GM23338 (cell line): ENCODE results near the gene ZPLD1.

Experiments
- CREB1 ChIP-seq: fragments of 250-450 bp; sonication (Bioruptor Pico); IDR thresholded peaks from 2 replicates; pipeline ENCODE4 v1.5.0; 2020; ENCODE audit warnings: low read depth, mild to moderate bottlenecking, moderate library complexity
- CTCF ChIP-seq, 2 experiments: fragments of 200-600 bp in 1 of 2; sonication (generic) in 1 of 2; conservative IDR thresholded peaks; 2 replicates each; pipeline versions ENCODE4 v1.5.1 to v1.6.1; 2016 to 2017; ENCODE audit warnings: antibody characterized with exemption in 2 of 2, low read depth in 2 of 2, mild to moderate bottlenecking in 2 of 2, moderate library complexity in 1 of 2
- EZH2 ChIP-seq: fragments of 200-600 bp; sonication (generic); IDR thresholded peaks from one replicate; pipeline ENCODE4 v1.8.0; 2017; ENCODE audit warnings: antibody characterized with exemption, mild to moderate bottlenecking, low read depth; ENCODE audit not compliant: unreplicated experiment
- EZH2phosphoT487 ChIP-seq: fragments of 200-600 bp; sonication (generic); IDR thresholded peaks from one replicate; pipeline ENCODE4 v1.8.1; 2018; ENCODE audit warnings: antibody characterized with exemption; ENCODE audit not compliant: unreplicated experiment
- NANOG ChIP-seq: IDR thresholded peaks from 2 replicates; pipeline ENCODE4 v1.6.1; 2016; ENCODE audit warnings: antibody characterized with exemption, borderline replicate concordance
- POLR2AphosphoS5 ChIP-seq: IDR thresholded peaks from 2 replicates; pipeline ENCODE4 v1.6.1; 2016; ENCODE audit warnings: antibody characterized with exemption, low read depth
- STAT1 ChIP-seq: IDR thresholded peaks from one replicate; pipeline ENCODE4 v1.6.1; 2016; ENCODE audit warnings: antibody characterized with exemption; ENCODE audit not compliant: unreplicated experiment
- ZNF114 ChIP-seq: fragments of 250-450 bp; sonication (Bioruptor Pico); IDR thresholded peaks from 2 replicates; pipeline ENCODE4 v1.5.0; 2020; ENCODE audit warnings: mild to moderate bottlenecking, moderate library complexity
- TF ChIP-seq, protein P1 (sequence below): IDR thresholded peaks from 2 replicates; pipeline ENCODE4 v1.6.1; 2016; ENCODE audit warnings: antibody characterized with exemption
- TF ChIP-seq, protein P2 (sequence below): IDR thresholded peaks from one replicate; pipeline ENCODE4 v1.6.1; 2018; ENCODE audit warnings: antibody characterized with exemption; ENCODE audit not compliant: unreplicated experiment

DNA sequence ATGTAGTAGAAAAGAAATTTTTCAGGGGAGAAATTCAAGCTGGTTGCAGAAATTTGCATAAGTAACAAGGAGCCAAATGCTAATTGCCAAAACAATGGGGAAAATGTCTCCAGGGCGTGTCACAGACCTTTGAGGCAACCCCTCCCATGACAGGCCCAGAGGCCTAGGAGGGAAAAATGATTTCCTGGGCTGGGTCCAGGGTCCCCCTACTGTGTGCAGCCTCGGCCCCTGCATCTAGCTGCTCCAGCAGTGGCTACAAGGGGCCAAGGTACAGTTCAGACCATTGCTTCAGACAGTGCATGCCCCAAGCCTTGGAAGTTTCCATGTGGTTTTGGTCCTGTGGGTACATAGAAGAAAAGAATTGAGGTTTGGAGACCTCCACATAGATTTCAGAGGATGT, 70.7 kb downstream of the ZPLD1 start:
- TF ChIP-seq CTCF (conservative IDR thresholded peaks at IDR 0.05; ENCODE audit: low read depth in 2 of 2) (no peak), CREB1 (CRISPR knock-in tag) (no peak), EZH2 (no peak), POLR2AphosphoS5 (no peak), NANOG (no peak), EZH2phosphoT487 (no peak), ZNF114 (CRISPR knock-in tag) (no peak), STAT1 (no peak)
- TF ChIP-seq, protein P1, sequence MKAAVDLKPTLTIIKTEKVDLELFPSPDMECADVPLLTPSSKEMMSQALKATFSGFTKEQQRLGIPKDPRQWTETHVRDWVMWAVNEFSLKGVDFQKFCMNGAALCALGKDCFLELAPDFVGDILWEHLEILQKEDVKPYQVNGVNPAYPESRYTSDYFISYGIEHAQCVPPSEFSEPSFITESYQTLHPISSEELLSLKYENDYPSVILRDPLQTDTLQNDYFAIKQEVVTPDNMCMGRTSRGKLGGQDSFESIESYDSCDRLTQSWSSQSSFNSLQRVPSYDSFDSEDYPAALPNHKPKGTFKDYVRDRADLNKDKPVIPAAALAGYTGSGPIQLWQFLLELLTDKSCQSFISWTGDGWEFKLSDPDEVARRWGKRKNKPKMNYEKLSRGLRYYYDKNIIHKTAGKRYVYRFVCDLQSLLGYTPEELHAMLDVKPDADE, result no peak
- TF ChIP-seq, protein P2, sequence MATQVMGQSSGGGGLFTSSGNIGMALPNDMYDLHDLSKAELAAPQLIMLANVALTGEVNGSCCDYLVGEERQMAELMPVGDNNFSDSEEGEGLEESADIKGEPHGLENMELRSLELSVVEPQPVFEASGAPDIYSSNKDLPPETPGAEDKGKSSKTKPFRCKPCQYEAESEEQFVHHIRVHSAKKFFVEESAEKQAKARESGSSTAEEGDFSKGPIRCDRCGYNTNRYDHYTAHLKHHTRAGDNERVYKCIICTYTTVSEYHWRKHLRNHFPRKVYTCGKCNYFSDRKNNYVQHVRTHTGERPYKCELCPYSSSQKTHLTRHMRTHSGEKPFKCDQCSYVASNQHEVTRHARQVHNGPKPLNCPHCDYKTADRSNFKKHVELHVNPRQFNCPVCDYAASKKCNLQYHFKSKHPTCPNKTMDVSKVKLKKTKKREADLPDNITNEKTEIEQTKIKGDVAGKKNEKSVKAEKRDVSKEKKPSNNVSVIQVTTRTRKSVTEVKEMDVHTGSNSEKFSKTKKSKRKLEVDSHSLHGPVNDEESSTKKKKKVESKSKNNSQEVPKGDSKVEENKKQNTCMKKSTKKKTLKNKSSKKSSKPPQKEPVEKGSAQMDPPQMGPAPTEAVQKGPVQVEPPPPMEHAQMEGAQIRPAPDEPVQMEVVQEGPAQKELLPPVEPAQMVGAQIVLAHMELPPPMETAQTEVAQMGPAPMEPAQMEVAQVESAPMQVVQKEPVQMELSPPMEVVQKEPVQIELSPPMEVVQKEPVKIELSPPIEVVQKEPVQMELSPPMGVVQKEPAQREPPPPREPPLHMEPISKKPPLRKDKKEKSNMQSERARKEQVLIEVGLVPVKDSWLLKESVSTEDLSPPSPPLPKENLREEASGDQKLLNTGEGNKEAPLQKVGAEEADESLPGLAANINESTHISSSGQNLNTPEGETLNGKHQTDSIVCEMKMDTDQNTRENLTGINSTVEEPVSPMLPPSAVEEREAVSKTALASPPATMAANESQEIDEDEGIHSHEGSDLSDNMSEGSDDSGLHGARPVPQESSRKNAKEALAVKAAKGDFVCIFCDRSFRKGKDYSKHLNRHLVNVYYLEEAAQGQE, result no peak
